22Rv1 (cell line): ENCODE measurements around the gene UXS1.

Experiments used
- H3K27ac ChIP-seq: fragments of 450-650 bp; 2 replicates; pipeline ENCODE4 v1.5.1; 2017
- CTCF ChIP-seq: fragments of 450-650 bp; IDR thresholded peaks from 2 replicates; pipeline ENCODE4 v1.5.1; 2017; ENCODE audit warnings: mild to moderate bottlenecking
- ZFX ChIP-seq: fragments of 450-650 bp; IDR thresholded peaks from 2 replicates; pipeline ENCODE4 v1.6.1; 2017; ENCODE audit warnings: antibody characterized with exemption, borderline replicate concordance

UXS1 gene

GRCh38 chr2:106127282-106127771, 66.8 kb downstream of the UXS1 start:
- no peak overlapping the region for H3K27ac ChIP-seq
- TF ChIP-seq CTCF = no peak
- TF ChIP-seq ZFX = no peak

- no peak overlapping the region for H3K27ac ChIP-seq
- TF ChIP-seq CTCF = no peak
- TF ChIP-seq ZFX = no peak
Measured at GRCh38 chr2:106126705-106127281, 67.3 kb downstream of the UXS1 start.

GRCh38 chr2:106126295-106126694, 67.8 kb downstream of the UXS1 start:
- H3K27ac ChIP-seq = no peak overlapping the region
- TF ChIP-seq ZFX = no peak
- TF ChIP-seq CTCF = no peak

GRCh38 chr2:106124905-106125549, 69.1 kb downstream of the UXS1 start:
- H3K27ac ChIP-seq = no peak overlapping the region

GRCh38 chr2:106124106-106124756, 69.9 kb downstream of the UXS1 start:
- H3K27ac ChIP-seq = no peak overlapping the region
- TF ChIP-seq CTCF (no peak), ZFX (no peak)

More at GRCh38 chr2:106124905-106125549, 69.1 kb downstream of the UXS1 start:
- TF ChIP-seq ZFX (no peak), CTCF (no peak)

- H3K27ac ChIP-seq = no peak overlapping the region
- no peak for TF ChIP-seq CTCF
- TF ChIP-seq ZFX = no peak
Measured at GRCh38 chr2:106122157-106122556, 71.9 kb downstream of the UXS1 start.

GRCh38 chr2:106120432-106120831, 73.7 kb downstream of the UXS1 start:
- no peak overlapping the region for H3K27ac ChIP-seq
- TF ChIP-seq CTCF = no peak
- TF ChIP-seq ZFX = no peak
